Inflammatory macrophage treated with lipopolysaccharide for 4 hours (primary cell): ENCODE data around the gene CYP46A1.

Experiments used
- DNase-seq: peaks from one replicate; pipeline ENCODE4 v3.0.0-alpha.2; 2020

The CYP46A1 gene

GRCh38 chr14:99763527-99764221, 79.6 kb downstream of the CYP46A1 start:
- no peak for DNase-seq

- no peak for DNase-seq
These were observed 80.2 kb downstream of the CYP46A1 start for GRCh38 chr14:99764222-99764706.

GRCh38 chr14:99768381-99768780, 84.3 kb downstream of the CYP46A1 start:
- no peak for DNase-seq

- no peak for DNase-seq
These were observed 85.0 kb downstream of the CYP46A1 start for GRCh38 chr14:99769123-99769522.

- no peak for DNase-seq
These were observed 85.7 kb downstream of the CYP46A1 start for GRCh38 chr14:99769799-99770198.

GRCh38 chr14:99772371-99773283, 88.5 kb downstream of the CYP46A1 start:
- DNase-seq: no peak

- DNase-seq: no peak
These were observed 89.7 kb downstream of the CYP46A1 start for GRCh38 chr14:99773521-99774497.

DNA sequence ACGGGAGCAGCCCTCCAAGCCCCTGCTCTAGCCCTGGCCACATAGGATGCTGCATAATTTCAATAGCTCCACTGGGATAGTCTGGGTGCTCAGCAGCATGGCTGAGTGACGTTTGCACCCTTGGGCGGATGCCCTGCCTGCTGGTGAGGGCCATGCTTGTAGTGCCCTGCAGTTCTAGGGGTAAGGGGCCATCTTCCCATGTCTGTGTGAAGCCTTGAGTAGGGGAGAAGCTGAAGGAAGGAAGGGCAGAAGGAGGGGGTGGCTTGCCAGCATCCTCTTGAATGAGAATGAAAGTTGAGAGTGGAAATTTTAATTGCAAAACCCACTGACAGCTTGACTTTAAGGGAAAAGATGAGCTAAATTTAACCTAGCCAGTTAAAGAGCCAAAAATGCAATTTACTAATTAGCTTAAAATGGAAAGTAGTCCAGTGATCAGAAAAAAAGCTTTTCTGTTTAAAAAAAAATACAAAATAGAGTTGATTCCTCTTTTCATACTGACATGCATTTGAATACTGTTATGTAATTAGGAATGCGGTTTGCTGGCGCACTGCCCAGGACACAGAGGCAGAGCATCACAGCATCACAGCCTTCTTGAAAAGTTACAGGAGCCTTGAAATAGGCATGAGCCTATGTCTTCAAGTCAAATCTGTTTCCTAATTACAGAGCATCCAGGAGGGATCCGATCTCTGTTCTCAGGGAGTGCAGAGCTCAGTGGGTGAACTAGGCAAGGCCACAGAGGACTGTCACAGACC, 90.6 kb downstream of the CYP46A1 start:
- peak; percentile 1 for DNase-seq

DNA sequence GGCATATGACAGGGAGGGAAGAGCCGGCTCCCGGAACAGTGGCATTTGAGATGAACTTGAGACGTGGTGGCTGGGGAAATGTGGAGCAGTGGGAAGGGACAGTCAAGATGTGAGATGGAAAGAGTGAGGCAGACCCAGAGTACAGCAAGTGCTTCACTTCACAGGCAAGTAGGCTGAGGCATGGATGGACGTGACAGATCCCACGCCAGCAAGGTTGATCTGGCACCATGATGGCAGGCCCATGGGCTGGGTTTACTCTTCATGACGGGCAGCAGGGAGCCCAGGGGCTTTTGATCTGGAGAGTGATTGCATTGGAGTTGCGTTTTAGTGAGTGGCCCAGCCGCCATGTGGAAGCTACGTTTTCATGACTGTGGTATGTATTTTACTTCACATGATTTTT, 91.3 kb downstream of the CYP46A1 start:
- DNase-seq: no peak
